Pons (tissue), 1 donor: ENCODE measurements around the gene COL9A1.
"Not testable (repeated sequence)": the region's sequence is repeated elsewhere in the genome, so short reads cannot be mapped to it uniquely, and the experiment has no call there.

Source experiments
- DNase-seq: peaks from one replicate; pipeline ENCODE4 v3.0.0-alpha.2; 2016; ENCODE audit warnings: low spot score

The COL9A1 gene

DNA sequence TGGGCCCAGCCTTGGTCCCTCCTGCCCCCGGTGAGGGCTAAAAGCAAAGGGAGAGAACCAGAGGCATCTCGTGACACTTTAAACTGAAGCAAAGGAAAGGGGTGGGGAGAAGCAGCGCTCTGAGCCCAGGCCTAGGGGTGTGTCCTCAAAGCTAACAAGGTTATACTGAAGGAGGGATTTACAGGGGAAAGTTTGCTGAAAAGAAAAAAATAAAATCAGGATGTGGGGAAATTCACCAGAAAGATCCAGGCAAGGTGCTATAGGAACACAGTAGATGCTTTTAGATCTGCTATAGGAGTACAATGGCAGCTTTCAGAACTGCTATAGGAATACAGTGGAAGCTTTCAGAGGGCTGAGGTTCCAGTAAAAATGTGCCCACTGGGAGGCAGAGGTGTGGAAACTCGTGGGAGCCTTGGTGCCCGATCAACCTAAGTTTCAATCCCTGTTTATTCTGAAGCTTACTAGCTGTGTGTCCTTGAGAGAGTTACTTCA is at the start of gene COL9A1:
Gene COL9A1, minus strand, starts transcription at position 51 of the 492 bp plus-strand sequence. CDS start 160 bp downstream, outside the sequence.
- DNase-seq, result no peak

DNA sequence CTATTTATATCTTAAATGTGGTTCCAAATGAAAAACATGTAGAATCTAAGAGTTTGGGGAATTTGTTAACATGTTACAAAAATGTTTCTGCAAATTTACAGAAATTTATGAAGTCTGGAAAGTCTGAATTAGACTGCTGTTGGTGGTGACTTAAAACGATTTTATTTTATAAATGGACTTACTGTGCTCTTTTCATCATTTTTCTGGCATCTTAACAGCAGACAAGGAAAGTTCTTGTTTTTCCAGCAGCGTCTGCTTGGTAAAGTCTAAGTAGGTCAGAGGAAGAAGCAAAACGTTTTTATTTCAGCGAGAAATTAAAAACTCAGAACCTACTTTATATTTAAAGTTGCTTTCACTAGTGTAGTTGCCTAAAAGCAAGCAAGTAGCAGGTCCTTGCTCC is 48.6 kb upstream of the COL9A1 start:
- peak; percentile 34 for DNase-seq

DNA sequence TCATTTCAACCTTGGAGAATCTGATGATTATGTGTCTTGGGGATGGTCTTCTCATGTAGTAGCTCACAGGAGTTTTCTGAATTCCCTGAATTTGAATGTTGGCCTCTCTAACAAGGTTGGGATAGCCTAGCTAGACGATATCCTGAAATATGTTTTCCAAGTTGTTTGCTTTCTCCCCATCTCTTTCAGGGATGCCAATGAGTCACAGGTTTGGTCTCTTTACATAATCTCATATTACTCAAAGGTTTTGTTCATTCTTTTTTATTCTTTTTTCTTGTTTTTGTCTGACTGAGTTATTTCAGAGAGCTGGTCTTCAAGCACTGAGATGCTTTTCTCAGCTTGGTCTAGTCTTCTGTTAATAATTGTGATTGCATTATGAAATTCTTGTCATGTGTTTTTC is 42.7 kb upstream of the COL9A1 start:
- no peak for DNase-seq

DNA sequence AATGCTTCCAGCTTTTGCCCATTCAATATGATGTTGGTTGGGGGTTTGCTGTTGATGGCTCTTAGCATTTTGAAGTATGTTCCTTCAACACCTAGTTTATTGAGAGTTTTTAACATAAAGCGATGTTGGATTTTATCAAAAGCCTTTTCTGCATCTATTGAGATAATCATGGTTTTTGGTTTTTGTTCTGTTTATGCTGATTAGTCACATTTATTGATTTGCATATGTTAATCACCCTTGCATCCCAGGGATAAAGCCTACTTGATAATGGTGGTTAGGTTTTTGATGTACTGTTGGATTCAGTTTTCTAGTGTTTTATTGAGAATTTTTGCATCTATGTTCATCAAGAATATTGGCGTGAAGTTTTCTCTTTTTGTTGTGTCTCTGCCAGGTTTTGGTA is 40.4 kb upstream of the COL9A1 start:
- DNase-seq, result no peak

DNA sequence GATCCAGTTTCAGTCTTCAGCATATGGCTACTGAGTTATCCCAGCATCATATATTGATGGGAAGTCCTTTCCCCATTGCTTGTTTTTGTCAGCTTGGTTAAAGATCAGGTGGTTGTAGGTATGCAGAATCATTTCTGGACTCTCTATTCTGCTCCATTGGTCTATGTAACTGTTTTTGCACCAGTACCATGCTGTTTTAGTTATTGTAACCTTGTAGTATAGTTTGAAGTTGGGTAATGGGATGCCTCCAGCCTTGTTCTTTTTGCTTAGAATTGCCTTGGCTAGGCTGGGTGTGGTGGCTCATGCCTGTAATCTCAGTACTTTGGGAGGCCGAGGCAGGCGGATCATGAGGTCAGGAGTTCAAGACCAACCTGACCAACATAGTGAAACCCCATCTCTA is 36.9 kb upstream of the COL9A1 start:
- not testable (repeated sequence) for DNase-seq

DNA sequence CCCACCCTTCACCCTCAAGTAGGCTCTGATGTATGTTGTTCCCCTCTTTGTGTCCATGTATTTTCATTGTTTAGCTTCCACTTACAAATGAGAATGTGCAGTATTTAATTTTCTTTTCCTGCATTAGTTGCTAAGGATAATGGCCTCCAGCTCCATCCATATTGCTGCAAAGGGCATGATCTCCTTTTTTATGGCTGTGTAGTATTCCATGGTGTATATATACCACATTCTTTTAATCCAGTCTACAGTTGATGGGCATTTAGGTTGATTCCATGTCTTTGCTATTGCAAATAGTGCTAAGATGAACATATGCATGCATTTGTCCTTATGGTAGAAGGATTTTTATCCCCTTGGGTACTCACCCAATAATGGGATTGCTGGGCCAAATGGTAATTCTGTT is 35.9 kb upstream of the COL9A1 start:
- no peak for DNase-seq

DNA sequence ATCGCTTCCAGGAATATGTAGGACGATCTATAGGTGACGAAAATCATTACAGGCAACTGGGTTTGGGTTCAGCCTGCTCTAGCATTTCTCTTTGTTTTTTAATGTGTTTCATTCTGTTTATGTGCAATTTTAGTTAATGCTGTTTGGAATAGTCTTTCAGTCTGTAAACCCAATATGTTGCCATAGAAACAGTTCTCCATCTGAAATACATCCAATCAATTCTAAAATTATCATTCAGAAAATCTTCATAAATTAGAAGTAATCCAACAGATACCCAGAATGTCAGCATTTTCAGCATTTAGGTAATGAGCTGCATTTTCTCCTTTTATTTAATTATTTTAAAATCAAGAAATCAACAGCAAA is 34.8 kb upstream of the COL9A1 start:
- DNase-seq, result no peak

DNA sequence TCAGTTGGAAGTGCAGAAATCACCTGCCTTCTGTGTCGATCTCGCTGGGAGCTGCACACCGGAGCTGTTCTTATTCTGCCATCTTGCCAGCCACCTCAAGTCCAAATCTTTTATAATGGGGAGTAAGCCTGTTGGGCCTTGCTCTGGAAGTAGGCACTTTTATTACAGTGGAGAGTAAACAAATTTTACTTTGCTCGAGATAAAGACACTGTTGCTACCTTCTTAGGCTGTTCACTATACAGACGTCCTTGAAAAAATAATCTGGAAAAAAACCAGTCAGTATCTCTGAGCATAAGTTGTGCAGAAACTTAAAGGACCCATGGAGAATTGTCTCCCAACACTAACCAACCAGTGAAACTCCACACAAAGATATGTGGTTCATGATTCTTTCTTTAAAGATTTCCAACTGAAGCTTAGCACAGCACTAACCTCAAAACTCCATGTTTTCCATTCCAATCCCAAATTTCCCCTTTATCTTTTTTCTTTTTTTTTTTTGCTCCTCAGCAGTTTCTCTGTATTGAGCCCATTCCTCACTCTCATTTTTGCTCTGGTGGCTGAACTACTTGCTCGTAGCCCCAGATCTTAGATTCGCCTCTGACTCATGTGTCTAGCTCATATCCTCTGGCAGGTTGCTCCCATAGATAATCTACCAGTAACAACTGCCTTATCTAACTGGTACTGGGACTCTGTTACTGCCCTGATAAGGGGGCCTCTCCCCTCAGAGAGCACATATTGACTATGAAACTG is 34.3 kb upstream of the COL9A1 start:
- no peak for DNase-seq

DNA sequence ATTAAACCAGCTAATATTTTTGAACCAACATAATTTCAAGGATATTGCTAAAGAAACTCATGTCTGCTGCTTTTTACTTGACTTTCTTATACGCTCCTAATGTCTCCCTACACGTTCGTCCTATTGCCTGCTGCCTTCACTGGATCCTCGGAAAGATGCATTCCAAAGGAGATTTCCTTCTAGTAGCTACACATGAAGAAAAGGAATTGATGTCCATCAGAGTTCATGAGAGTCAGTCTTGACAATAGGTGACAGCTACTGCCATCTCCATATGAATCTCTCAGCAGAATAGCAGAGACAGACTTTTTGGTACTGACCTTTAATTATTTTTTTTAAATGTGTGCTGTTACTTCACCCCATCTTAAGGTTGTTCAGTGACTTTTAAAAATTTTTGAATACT is 24.2 kb upstream of the COL9A1 start:
- DNase-seq, result no peak

DNA sequence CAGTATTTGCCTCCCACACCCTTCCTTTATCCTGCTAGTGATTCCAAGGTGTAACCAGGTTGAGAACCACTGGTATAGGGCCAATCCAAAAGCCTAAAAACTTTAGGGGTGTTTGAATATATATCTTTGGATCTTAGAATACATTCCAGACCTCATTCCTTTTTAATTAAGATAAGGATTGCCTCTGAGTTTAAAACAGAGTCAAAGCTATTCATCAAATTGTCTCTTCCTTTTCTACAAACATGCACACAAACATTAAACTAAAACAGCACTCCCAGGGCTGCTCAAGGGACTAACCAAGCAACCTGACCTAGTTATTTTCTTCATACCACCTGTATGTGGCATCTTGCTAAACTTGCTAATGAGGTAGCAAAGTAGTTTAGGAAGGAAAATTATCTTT is 22.1 kb upstream of the COL9A1 start:
- DNase-seq, result no peak

DNA sequence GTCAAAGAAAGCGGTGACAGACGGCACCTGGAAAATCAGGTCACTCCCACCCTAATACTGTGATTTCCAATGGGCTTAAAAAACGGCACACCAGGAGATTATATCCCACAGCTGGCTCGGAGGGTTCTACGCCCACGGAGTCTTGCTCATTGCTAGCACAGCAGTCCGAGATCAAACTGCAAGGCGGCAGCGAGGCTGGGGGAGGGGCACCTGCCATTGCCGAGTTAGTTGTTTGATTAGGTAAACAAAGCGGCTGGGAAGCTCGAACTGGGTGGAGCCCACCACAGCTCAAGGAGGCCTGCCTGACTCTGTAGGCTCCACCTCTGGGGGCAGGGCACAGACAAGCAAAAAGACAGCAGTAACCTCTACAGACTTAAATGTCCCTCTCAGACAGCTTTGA is 14.9 kb upstream of the COL9A1 start:
- DNase-seq, result not testable (repeated sequence)

DNA sequence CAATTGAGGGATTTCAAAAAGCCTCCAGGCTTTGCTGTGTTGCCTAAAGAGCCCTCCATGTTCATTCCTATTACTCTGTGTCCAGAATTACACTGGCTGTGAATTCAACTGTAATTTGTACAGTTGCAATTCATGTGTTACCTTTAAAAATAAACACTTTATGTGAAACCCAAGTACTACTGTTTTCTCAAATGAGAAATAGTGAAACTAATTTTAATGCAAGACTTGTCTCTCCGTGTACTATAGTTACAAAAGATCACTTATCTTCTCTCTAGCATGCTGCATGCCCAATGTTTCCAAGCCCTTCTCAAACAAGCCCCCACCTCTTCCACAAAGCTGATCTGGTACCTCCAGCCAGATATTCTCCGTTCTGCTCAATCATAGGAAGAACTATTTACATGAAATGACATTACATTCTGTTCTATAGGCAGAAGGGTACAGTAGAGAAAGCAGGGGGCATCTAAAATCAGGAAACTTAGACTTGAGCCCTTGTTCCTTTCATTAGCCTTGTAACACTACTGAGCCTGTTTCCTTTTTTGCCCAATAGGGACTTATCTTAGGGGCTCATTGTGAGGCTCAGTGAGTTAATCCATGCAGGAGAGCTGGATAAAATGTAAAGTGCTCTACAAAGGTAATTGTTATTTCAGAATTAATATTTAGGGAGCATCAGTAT is 12.3 kb upstream of the COL9A1 start:
- peak; percentile 42 for DNase-seq

DNA sequence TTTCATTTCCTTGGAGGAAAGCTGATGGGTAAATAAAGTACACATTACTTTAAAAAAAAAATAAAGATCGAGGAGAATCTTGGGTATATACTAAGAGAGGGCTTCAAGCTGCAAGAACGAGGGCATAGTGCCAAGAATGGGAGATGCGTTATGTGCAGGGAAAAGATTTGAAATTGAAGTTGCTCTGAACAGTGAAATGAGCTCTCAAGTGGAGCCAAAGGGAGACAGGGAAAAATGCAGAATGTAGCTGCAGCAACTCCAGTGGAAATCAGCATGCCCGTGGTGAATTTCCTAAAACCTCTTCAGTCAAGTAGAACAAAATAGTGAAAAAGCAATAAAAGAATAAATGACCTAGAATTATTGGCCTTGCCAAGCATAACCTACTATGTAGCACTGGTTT is 11.4 kb upstream of the COL9A1 start:
- peak; percentile 28 for DNase-seq

DNA sequence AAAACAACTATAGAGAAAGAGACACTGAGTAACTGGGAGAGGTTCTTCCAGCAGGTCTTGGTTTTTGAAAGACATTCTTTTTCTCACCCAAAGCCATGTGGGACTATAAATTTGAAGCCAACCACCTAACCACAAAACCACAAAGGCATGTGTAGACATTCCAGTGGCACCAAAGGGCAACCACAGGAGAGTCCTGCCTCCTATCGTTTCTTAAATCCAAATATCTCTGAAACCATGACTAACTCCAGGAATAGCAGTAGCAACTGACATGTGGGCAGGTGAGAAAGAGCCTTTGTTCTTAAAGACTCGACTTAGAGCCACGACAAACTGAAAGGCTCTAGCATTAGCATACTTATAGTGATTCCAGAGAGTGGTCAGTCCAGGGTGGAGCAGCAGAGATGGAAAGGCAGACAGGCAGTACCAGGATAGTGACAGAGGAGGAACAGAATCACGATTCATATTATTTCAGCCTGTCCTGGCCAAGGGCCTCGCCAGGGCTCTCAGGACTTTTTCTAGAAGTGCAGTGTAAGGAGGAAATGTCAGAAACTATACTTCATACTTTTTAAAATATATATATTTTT is 9.4 kb upstream of the COL9A1 start:
- no peak for DNase-seq

DNA sequence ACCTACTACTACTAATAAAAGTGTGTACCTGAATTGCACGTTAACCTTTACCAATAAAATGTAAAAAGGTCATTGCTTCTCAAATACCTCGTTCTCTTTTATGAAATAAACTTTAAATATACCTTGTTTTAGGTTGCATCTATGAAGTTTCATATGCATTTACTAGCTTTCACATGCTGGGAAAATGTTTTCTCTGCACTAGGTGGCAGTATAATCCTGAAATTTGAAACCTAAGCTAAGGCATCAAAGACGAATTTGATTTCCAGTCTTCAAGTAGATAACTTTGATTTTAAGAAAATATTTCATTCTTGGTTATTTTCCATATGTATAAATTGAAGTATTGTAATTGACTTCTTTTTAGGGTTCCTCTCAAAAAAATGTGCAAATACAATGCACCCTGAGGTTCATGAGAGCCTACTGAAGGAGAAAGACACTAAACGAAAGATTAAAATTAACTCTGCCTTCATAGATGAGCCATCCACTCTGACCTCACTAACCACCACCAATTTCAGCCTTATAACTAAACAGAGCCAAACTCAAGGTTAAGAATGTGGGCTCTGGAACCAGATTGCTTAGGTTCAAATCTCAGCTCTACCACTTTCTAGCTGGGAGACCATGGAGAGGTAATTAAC is 7.3 kb upstream of the COL9A1 start:
- peak; percentile 79 for DNase-seq

DNA sequence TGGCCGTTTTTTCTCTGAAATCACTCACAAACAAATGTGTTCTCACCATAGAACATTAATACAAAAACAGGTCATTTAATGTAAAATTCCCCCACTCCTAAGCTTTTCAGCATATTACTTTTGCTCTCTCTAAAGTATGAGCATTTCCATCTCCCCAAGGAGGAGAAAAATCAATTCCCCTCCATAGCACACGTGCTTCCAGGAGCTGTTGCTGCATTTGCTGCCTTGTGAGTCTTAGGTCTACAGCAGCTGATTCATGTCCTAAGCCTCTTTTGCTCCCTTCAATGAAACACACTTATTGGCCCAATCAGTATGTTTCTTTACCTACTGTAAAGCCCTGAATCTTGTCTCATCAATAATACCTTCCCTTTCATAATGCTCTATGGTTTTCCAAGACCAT is 6.4 kb upstream of the COL9A1 start:
- no peak for DNase-seq

DNA sequence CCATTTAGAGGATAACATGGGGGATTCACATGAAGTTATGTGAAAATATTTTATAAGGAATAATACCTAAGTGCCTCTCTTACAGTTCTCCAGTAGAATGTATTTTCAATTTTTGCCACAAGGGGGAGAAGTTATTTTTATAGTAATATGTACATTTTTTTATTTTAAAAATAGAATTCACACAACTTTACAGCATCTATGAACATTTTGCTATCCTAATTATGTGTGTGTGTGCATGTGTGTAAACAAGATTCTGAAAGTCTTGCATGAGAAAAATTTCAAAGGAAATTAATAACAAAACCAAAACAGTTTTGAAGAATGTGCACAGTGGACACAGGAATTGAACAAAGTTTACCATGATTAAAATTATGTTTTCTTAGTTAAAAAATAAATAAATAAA is 5.3 kb upstream of the COL9A1 start:
- not testable (repeated sequence) for DNase-seq

DNA sequence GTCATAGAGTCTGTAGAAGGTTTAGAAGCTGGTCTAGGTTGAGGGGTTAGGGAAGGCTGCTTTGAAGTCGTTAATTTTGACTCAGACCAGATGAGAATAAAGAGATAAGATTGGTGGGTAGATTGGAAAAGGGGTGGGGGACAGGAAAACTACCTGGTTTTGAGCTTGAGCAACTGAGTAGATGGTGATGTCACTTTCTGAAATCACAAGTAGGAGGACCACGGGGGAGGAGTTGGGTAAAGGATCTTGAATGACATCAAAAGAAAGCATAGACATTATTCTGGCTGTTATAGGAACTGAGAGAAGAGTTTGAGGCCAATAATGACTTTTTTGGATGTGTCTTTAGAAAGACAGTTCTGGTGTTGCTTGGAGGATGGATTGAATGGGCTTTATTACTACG is 4.1 kb upstream of the COL9A1 start:
- no peak for DNase-seq

DNA sequence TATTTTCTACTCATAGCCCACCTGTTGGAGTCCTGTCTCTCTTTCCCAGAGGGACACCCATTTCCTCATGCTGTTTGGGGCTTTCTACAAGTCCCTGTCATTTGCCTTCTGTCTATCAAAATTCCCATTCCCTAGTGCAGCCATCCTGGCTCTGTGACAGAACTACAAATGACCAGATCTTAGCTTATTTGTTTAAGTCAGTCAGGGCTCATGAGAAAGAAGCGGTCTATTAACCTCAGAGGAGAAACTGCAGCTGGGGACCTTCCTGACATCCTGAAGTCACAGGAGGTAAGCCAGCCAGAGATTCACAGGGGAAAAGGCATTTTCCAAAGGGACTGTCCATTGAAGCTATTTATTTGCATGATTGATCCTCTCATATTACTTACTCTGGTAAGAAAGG is 1.7 kb upstream of the COL9A1 start:
- no peak for DNase-seq

DNA sequence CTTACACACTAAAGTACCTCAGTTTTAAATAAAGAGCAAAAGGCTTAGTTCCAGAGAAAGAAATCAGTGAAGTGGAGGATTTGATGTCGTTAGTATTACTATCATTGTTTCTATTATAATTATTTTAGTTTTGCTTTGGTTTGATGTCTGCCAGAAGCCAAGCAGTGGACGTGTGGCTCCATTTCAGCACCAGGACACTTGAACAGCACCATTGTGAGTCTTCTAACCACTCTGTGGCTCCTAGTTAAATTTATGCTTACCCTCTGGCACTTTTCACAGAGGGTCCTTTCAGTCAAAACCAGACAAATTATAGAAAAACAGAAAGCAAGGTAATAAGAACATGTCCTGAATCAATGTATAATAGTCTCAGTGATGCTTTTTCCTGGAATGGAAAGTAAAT is 3.4 kb downstream of the COL9A1 start:
- no peak for DNase-seq

DNA sequence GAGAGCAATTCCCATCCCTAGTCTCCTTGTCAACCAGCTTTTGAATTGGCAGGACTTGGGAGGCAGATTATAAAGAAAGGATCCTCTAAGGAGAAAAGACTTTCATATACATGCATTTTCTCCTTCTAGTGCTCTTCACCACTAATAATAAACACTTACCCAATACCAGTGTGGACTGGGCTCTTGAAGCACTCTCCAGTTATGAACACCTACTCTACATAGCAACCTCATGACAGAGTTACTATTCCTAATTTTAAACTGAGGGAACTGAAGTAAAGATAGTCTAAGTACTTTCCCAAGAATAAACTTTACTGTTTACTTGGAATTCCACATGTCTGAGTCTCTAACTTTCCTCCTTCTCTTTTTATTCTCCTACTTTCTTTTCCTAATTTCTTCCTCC is 4.8 kb downstream of the COL9A1 start:
- DNase-seq, result no peak

DNA sequence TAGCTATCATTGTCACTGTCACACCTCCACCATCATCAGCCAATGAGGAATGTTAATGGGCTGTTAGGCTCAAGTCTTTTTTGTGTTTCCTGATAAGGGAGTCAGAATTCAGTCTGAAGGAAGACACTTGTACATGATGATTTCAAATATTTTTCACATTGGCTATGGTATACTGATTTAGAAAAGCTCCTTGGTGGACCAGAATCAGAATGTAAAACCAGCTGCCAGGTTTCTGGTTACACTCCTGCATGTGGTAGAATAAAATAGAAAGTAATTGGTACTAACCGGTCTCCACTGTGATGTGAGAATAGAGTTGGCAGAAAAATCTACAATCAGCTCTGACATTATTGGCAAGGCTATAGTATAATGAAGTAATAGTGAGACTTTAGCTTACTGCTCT is 10.7 kb downstream of the COL9A1 start:
- DNase-seq, result no peak

DNA sequence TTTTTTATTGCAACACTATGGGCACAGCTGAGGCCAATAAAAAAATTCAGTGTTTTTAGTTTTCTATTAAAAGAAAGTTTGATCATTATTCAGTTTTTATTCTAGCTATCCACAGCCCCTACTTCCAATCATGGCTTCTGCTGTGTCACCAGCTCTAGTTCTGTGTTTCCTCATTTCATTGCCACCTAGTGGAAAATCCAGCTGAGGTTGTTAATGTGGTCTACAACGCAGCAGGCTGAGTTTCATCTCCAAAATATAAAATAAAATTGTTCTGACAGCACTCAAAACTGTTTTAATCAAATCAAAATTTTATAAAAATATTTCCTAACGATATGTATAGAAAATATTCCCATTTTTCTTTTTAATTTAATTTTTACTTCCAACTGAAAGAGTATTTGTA is 13.6 kb downstream of the COL9A1 start:
- DNase-seq, result peak; percentile 61
